HL-60 (cell line): ENCODE data around the gene MEA1.

Experiments
- CTCF ChIP-seq: IDR thresholded peaks from one replicate; pipeline ENCODE4 v1.5.1; 2011; ENCODE audit warnings: low read length, control low read depth, inconsistent platforms; ENCODE audit not compliant: insufficient read depth
- GABPA ChIP-seq: IDR thresholded peaks from 2 replicates; pipeline ENCODE4 v1.6.1; 2012; ENCODE audit warnings: low read depth
- POLR2AphosphoS5 ChIP-seq: IDR thresholded peaks from 2 replicates; pipeline ENCODE4 v1.6.1; 2012; ENCODE audit warnings: low read depth
- REST ChIP-seq: IDR thresholded peaks from 2 replicates; pipeline ENCODE4 v1.6.1; 2012; ENCODE audit warnings: low read depth; ENCODE audit not compliant: insufficient replicate concordance
- SPI1 ChIP-seq: IDR thresholded peaks from 2 replicates; pipeline ENCODE4 v1.6.1; 2012; ENCODE audit warnings: low read depth, mild to moderate bottlenecking, borderline replicate concordance

- TF ChIP-seq CTCF = no peak
- TF ChIP-seq GABPA = no peak
- no peak for TF ChIP-seq POLR2AphosphoS5
- no peak for TF ChIP-seq REST
- no peak for TF ChIP-seq SPI1
These were observed 1.4 kb downstream of the MEA1 start for GRCh38 chr6:43012364-43012763.
